OCI-LY3 (cell line): ENCODE data around the gene PLEKHH2.

Source experiments
- EZH2phosphoT487 ChIP-seq: fragments of 200-600 bp; shearing (Covaris generic); IDR thresholded peaks from 2 replicates; pipeline ENCODE4 v1.6.1; 2018; ENCODE audit warnings: antibody characterized with exemption, mixed run types, low read depth
- TF ChIP-seq, protein P1 (sequence below): fragments of 200-600, 300-600 bp; sonication (generic); IDR thresholded peaks from 2 replicates; pipeline ENCODE4 v1.5.1; 2014; ENCODE audit warnings: antibody characterized with exemption, low read length, low read depth

DNA sequence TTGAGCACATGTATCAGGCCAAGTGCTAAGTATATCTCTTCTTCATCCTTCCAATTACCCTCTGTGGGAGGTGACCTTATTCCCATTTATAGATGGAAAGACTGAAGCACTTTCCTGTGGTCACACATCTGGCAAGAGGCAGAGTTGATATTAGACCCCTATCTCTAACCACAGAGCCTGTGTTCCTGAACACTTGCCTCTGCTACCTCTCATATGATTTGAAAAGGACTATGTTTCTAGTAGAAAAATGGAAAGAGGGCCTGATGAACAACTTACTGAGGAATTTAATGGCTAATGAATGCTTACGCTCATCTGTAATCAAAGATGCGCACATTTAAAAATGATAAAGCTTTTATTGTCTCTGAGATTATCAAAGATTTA, 90.6 kb downstream of the PLEKHH2 start:
- TF ChIP-seq, protein P1, sequence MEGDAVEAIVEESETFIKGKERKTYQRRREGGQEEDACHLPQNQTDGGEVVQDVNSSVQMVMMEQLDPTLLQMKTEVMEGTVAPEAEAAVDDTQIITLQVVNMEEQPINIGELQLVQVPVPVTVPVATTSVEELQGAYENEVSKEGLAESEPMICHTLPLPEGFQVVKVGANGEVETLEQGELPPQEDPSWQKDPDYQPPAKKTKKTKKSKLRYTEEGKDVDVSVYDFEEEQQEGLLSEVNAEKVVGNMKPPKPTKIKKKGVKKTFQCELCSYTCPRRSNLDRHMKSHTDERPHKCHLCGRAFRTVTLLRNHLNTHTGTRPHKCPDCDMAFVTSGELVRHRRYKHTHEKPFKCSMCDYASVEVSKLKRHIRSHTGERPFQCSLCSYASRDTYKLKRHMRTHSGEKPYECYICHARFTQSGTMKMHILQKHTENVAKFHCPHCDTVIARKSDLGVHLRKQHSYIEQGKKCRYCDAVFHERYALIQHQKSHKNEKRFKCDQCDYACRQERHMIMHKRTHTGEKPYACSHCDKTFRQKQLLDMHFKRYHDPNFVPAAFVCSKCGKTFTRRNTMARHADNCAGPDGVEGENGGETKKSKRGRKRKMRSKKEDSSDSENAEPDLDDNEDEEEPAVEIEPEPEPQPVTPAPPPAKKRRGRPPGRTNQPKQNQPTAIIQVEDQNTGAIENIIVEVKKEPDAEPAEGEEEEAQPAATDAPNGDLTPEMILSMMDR, result no peak
- TF ChIP-seq EZH2phosphoT487, result no peak
